ENCODE data around the gene LRP1-AS.

The LRP1-AS gene

GRCh38 chr12:57112492-57113294 lies 34.7 kb downstream of the LRP1-AS start:
- peaks cover 34% of the 10 kb centered on the region for H3K36me3 Mint-ChIP-seq (ENCODE audit: low read depth)
- peaks cover 41% of the 10 kb centered on the region for H3K4me1 Mint-ChIP-seq (ENCODE audit: low read depth)
- DNase-seq = no peak
- no peaks in the 10 kb centered on the region for H3K9me3 Mint-ChIP-seq
- H3K27me3 Mint-ChIP-seq = no peaks in the 10 kb centered on the region
- H3K4me3 Mint-ChIP-seq = peak overlapping the region; percentile 91
- peak overlapping the region; percentile 97 for H3K27ac Mint-ChIP-seq

GRCh38 chr12:57111031-57111734 lies 36.2 kb downstream of the LRP1-AS start, which contains the start of gene STAT6:
Gene STAT6, minus strand, starts transcription at chr12:57111362. Its CDS starts 3,084 bp downstream, at chr12:57108278.
- peak within 1 kb of the TSS; percentile 91 for H3K4me3 Mint-ChIP-seq
- no peaks in the 10 kb centered on the region for H3K27me3 Mint-ChIP-seq
- H3K4me1 Mint-ChIP-seq (ENCODE audit: low read depth) = peaks cover 56% of the 10 kb centered on the region
- no peaks in the 10 kb centered on the region for H3K9me3 Mint-ChIP-seq
- DNase-seq = peak; percentile 83
- H3K36me3 Mint-ChIP-seq (ENCODE audit: low read depth) = peaks cover 49% of the 10 kb centered on the region
- H3K27ac Mint-ChIP-seq = peak within 1 kb of the TSS; percentile 97

- H3K9me3 Mint-ChIP-seq = no peaks in the 10 kb centered on the region
- H3K27ac Mint-ChIP-seq = peak overlapping the region; percentile 97
- peak overlapping the region; percentile 91 for H3K4me3 Mint-ChIP-seq
- peaks cover 62% of the 10 kb centered on the region for H3K4me1 Mint-ChIP-seq (ENCODE audit: low read depth)
- peaks cover 57% of the 10 kb centered on the region for H3K36me3 Mint-ChIP-seq (ENCODE audit: low read depth)
- DNase-seq = peak; percentile 85
- H3K27me3 Mint-ChIP-seq = no peaks in the 10 kb centered on the region
These were observed 37.1 kb downstream of the LRP1-AS start for GRCh38 chr12:57110104-57111030.

GRCh38 chr12:57109207-57110103 lies 38.0 kb downstream of the LRP1-AS start:
- Mint-ChIP-seq H3K4me1 (ENCODE audit: low read depth) (peaks cover 69% of the 10 kb centered on the region), H3K4me3 (peak overlapping the region; percentile 91), H3K27me3 (no peaks in the 10 kb centered on the region), H3K9me3 (no peaks in the 10 kb centered on the region), H3K27ac (peak overlapping the region; percentile 97), H3K36me3 (ENCODE audit: low read depth) (peaks cover 67% of the 10 kb centered on the region)
- DNase-seq = no peak

- H3K27ac Mint-ChIP-seq = peak overlapping the region; percentile 84
- H3K27me3 Mint-ChIP-seq = no peaks in the 10 kb centered on the region
- H3K4me3 Mint-ChIP-seq = peak overlapping the region; percentile 37
- peaks cover 82% of the 10 kb centered on the region for H3K36me3 Mint-ChIP-seq (ENCODE audit: low read depth)
- H3K4me1 Mint-ChIP-seq (ENCODE audit: low read depth) = peaks cover 75% of the 10 kb centered on the region
- DNase-seq = no peak
- no peaks in the 10 kb centered on the region for H3K9me3 Mint-ChIP-seq
These were observed 39.8 kb downstream of the LRP1-AS start for GRCh38 chr12:57107456-57108155.

- H3K4me3 Mint-ChIP-seq = no peak overlapping the region
- DNase-seq = no peak
- H3K4me1 Mint-ChIP-seq (ENCODE audit: low read depth) = peaks cover 72% of the 10 kb centered on the region
- H3K9me3 Mint-ChIP-seq = no peaks in the 10 kb centered on the region
- no peaks in the 10 kb centered on the region for H3K27me3 Mint-ChIP-seq
- H3K27ac Mint-ChIP-seq = peak overlapping the region; percentile 84
- peaks cover 93% of the 10 kb centered on the region for H3K36me3 Mint-ChIP-seq (ENCODE audit: low read depth)
These were observed 41.3 kb downstream of the LRP1-AS start for GRCh38 chr12:57106021-57106708.

GRCh38 chr12:57105011-57105753 lies 42.2 kb downstream of the LRP1-AS start:
- Mint-ChIP-seq H3K4me3 (no peak overlapping the region), H3K36me3 (ENCODE audit: low read depth) (peaks cover 92% of the 10 kb centered on the region), H3K9me3 (no peaks in the 10 kb centered on the region), H3K27ac (peak overlapping the region; percentile 74), H3K27me3 (no peaks in the 10 kb centered on the region), H3K4me1 (ENCODE audit: low read depth) (peaks cover 73% of the 10 kb centered on the region)
- DNase-seq = no peak

- Mint-ChIP-seq H3K27me3 (no peaks in the 10 kb centered on the region), H3K9me3 (no peaks in the 10 kb centered on the region), H3K36me3 (ENCODE audit: low read depth) (peaks cover 92% of the 10 kb centered on the region), H3K27ac (peak overlapping the region; percentile 74), H3K4me1 (ENCODE audit: low read depth) (peaks cover 70% of the 10 kb centered on the region), H3K4me3 (no peak overlapping the region)
- DNase-seq = no peak
These were observed 43.0 kb downstream of the LRP1-AS start for GRCh38 chr12:57104292-57104910.

- H3K27ac Mint-ChIP-seq = peak overlapping the region; percentile 74
- peaks cover 96% of the 10 kb centered on the region for H3K36me3 Mint-ChIP-seq (ENCODE audit: low read depth)
- H3K4me1 Mint-ChIP-seq (ENCODE audit: low read depth) = peaks cover 72% of the 10 kb centered on the region
- no peak overlapping the region for H3K4me3 Mint-ChIP-seq
- H3K9me3 Mint-ChIP-seq = no peaks in the 10 kb centered on the region
- no peaks in the 10 kb centered on the region for H3K27me3 Mint-ChIP-seq
- DNase-seq = no peak
These were observed 43.6 kb downstream of the LRP1-AS start for GRCh38 chr12:57103856-57104255.

- no peak for DNase-seq
- Mint-ChIP-seq H3K36me3 (ENCODE audit: low read depth) (peaks cover 96% of the 10 kb centered on the region), H3K27ac (peak overlapping the region; percentile 76), H3K4me1 (ENCODE audit: low read depth) (peaks cover 57% of the 10 kb centered on the region), H3K9me3 (no peaks in the 10 kb centered on the region), H3K4me3 (no peak overlapping the region), H3K27me3 (no peaks in the 10 kb centered on the region)
These were observed 45.3 kb downstream of the LRP1-AS start for GRCh38 chr12:57101892-57102695.

GRCh38 chr12:57099766-57100165 lies 47.7 kb downstream of the LRP1-AS start:
- no peaks in the 10 kb centered on the region for H3K9me3 Mint-ChIP-seq

More at GRCh38 chr12:57099766-57100165, 47.7 kb downstream of the LRP1-AS start:
- Mint-ChIP-seq H3K4me3 (no peak overlapping the region), H3K27me3 (no peaks in the 10 kb centered on the region), H3K4me1 (ENCODE audit: low read depth) (peaks cover 57% of the 10 kb centered on the region), H3K36me3 (ENCODE audit: low read depth) (peaks cover 96% of the 10 kb centered on the region), H3K27ac (peak overlapping the region; percentile 76)
- no peak for DNase-seq
